Activated T-helper 1 cell treated with anti-CD3 and anti-CD28 coated beads, Interleukin-12 subunit alpha, Interleukin-12 subunit beta, Interleukin-2, Interleukin-4 antibody, amounts not matched to agents 30 ng/mL and 10 ng/mL and 1 ng/mL, durations not matched to agents 14 hours and 24 hours and 36 hours (primary cell): ENCODE results near the gene GRM8. TPM values are rescaled to one million over a fixed set of nuclear protein-coding genes. Genes with fewer than 3 reads are reported as not detected.

Source experiments
- DNase-seq: peaks from one replicate; pipeline ENCODE4 v3.0.0; 2021; ENCODE audit warnings: low spot score
- H3K27ac Mint-ChIP-seq: one replicate; pipeline ENCODE4 v1.8.0; 2021; ENCODE audit warnings: mild to moderate bottlenecking, mixed read lengths
- H3K27me3 Mint-ChIP-seq: one replicate; pipeline ENCODE4 v1.8.0; 2022; ENCODE audit warnings: mild to moderate bottlenecking, moderate library complexity, mixed read lengths; ENCODE audit not compliant: insufficient read depth
- H3K36me3 Mint-ChIP-seq: one replicate; pipeline ENCODE4 v1.8.0; 2021; ENCODE audit warnings: low read depth, mixed read lengths
- H3K4me1 Mint-ChIP-seq: one replicate; pipeline ENCODE4 v1.8.0; 2021; ENCODE audit warnings: low read depth, mixed read lengths
- H3K4me3 Mint-ChIP-seq: one replicate; pipeline ENCODE4 v1.8.0; 2021; ENCODE audit warnings: mild to moderate bottlenecking, moderate library complexity, mixed read lengths
- H3K9me3 Mint-ChIP-seq: one replicate; pipeline ENCODE4 v1.8.0; 2021; ENCODE audit warnings: mixed read lengths
- intact Hi-C: fragments of 100-400 bp; cut with micrococcal nuclease; formaldehyde crosslinking; loops from one replicate; pipeline ENCODE4 v1.15.1; 2024
- total RNA-seq: library from RNA; stranded (reverse); gene quantifications from 2 replicates; pipeline ENCODE4 v1.2.3, GENCODE V29; 2022

GRM8 gene
- total RNA-seq, 1 donor from 2014 or later, result not detected

- Mint-ChIP-seq H3K36me3 (no peaks in the 10 kb centered on the region), H3K27me3 (no peaks in the 10 kb centered on the region), H3K4me3 (no peak overlapping the region), H3K27ac (no peak overlapping the region), H3K4me1 (no peaks in the 10 kb centered on the region), H3K9me3 (no peaks in the 10 kb centered on the region)
- DNase-seq, result no peak
- intact Hi-C loops, result no loop called here
These were observed 849.7 kb downstream of the GRM8 start for GRCh38 chr7:126403040-126403439.

DNA sequence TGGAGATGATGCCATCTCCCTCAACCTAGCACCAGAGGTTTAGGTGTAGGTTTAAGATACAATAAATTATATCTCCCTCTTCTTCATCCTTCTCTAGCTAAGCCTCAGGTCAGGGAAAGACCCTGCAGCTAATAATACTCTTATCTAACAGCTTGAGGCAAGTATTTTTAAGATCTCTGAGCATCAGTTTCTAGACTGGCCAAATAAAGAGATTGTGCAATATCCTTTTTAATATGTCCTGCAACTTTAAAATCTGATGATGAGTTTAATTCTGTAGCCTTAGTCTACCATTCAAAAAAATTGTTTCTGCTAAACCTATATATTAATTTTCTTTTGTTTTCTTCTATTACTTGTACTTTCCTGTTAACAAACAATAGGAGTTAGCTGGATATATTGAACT, 850.8 kb downstream of the GRM8 start:
- no peaks in the 10 kb centered on the region for H3K4me1 Mint-ChIP-seq
- H3K9me3 Mint-ChIP-seq, result no peaks in the 10 kb centered on the region
- no peak overlapping the region for H3K4me3 Mint-ChIP-seq
- H3K27me3 Mint-ChIP-seq, result no peaks in the 10 kb centered on the region
- intact Hi-C loops, result no loop called here
- no peak for DNase-seq
- no peaks in the 10 kb centered on the region for H3K36me3 Mint-ChIP-seq
- H3K27ac Mint-ChIP-seq, result no peak overlapping the region

- no peaks in the 10 kb centered on the region for H3K4me1 Mint-ChIP-seq
- intact Hi-C loops, result no loop called here
- H3K4me3 Mint-ChIP-seq, result no peak overlapping the region
- H3K9me3 Mint-ChIP-seq, result no peaks in the 10 kb centered on the region
- no peaks in the 10 kb centered on the region for H3K27me3 Mint-ChIP-seq
- H3K36me3 Mint-ChIP-seq, result no peaks in the 10 kb centered on the region
- no peak overlapping the region for H3K27ac Mint-ChIP-seq
- no peak for DNase-seq
These were observed 853.8 kb downstream of the GRM8 start for GRCh38 chr7:126398851-126399529.

DNA sequence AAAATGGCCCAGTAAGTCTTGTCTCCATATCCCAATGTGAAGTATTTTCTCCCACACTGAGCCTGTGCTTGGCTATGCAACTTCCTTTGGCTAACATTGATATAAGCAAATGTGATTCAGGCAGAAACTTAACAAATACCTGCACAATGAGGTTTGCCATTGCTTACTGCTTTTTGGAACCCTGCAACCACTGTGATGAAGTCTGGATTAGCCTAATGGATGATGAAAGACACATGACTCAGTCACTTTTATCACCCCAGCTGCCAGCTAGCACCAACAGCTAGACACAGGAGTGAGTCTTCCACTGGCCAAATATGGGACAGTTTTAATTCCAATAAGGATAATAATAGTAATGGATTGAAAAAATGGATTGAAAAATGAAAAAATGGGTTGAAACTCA, 854.5 kb downstream of the GRM8 start:
- intact Hi-C loops, result no loop called here
- no peak overlapping the region for H3K27ac Mint-ChIP-seq
- no peaks in the 10 kb centered on the region for H3K27me3 Mint-ChIP-seq
- H3K9me3 Mint-ChIP-seq, result no peaks in the 10 kb centered on the region
- no peaks in the 10 kb centered on the region for H3K36me3 Mint-ChIP-seq
- no peaks in the 10 kb centered on the region for H3K4me1 Mint-ChIP-seq
- no peak for DNase-seq
- no peak overlapping the region for H3K4me3 Mint-ChIP-seq

GRCh38 chr7:126394406-126394805, 858.3 kb downstream of the GRM8 start:
- Mint-ChIP-seq H3K36me3 (no peaks in the 10 kb centered on the region), H3K4me3 (no peak overlapping the region), H3K27ac (no peak overlapping the region), H3K27me3 (no peaks in the 10 kb centered on the region), H3K4me1 (no peaks in the 10 kb centered on the region), H3K9me3 (peaks cover 6% of the 10 kb centered on the region)
- no peak for DNase-seq
- intact Hi-C loops, result no loop called here

Other genes with a start within 250 kb of the GRM8 start
- 39.1 and 44.2 TPM in 2 replicates for gene ZNF800, start 139.8 kb upstream of the GRM8 start, total RNA-seq